IgD-negative memory B cell (primary cell): ENCODE data around the gene CPNE7. TPM values are rescaled to one million over a fixed set of nuclear protein-coding genes. Genes with fewer than 3 reads are reported as not detected.

Source experiments
- H3K27ac Mint-ChIP-seq, 3 donors: one replicate each; pipeline ENCODE4 v1.8.0; 2020 to 2022; ENCODE audit warnings: mild to moderate bottlenecking in 3 of 3, mixed read lengths in 3 of 3, moderate library complexity in 1 of 3
- H3K27me3 Mint-ChIP-seq: one replicate; pipeline ENCODE4 v1.8.0; 2021; ENCODE audit warnings: mixed read lengths
- H3K36me3 Mint-ChIP-seq: one replicate; pipeline ENCODE4 v1.8.0; 2020; ENCODE audit warnings: mild to moderate bottlenecking, mixed read lengths
- H3K4me1 Mint-ChIP-seq, 3 donors: one replicate each; pipeline ENCODE4 v1.8.0; 2020 to 2022; ENCODE audit warnings: mixed read lengths in 3 of 3, mild to moderate bottlenecking in 1 of 3
- H3K4me3 Mint-ChIP-seq, 4 donors: one replicate each; pipeline ENCODE4 v1.8.0; 2020 to 2022; ENCODE audit warnings: mild to moderate bottlenecking in 4 of 4, mixed read lengths in 4 of 4, moderate library complexity in 3 of 4
- H3K9me3 Mint-ChIP-seq, 3 donors: one replicate each; pipeline ENCODE4 v1.8.0; 2020 to 2021; ENCODE audit warnings: mixed read lengths in 3 of 3, mild to moderate bottlenecking in 1 of 3
- polyA plus RNA-seq: library from polyadenylated mRNA; unstranded; fragments of 300-500 nt; fragmentation: Illumina TruSeq; gene quantifications from one replicate; pipeline ENCODE4 v1.2.3, GENCODE V29; 2021

CPNE7 gene
- polyA plus RNA-seq, 1 donor from 2014 or later: not detected

GRCh38 chr16:89607453-89607852 is 31.9 kb downstream of the CPNE7 start:
- H3K4me1 Mint-ChIP-seq: peaks cover 0 to 4% (median 3%) of the 10 kb centered on the region in 3 donors
- no peak overlapping the region for H3K27ac Mint-ChIP-seq
- no peaks in the 10 kb centered on the region for H3K9me3 Mint-ChIP-seq
- H3K4me3 Mint-ChIP-seq: no peak overlapping the region
- H3K27me3 Mint-ChIP-seq: peaks cover under 1% of the 10 kb centered on the region
- no peaks in the 10 kb centered on the region for H3K36me3 Mint-ChIP-seq

GRCh38 chr16:89607937-89608740 is 32.6 kb downstream of the CPNE7 start:
- H3K36me3 Mint-ChIP-seq: no peaks in the 10 kb centered on the region
- H3K4me3 Mint-ChIP-seq: no peak overlapping the region
- no peak overlapping the region for H3K27ac Mint-ChIP-seq
- peaks cover 0 to 2% (median 0%) of the 10 kb centered on the region in 3 donors for H3K4me1 Mint-ChIP-seq
- no peaks in the 10 kb centered on the region for H3K9me3 Mint-ChIP-seq
- peaks cover 6% of the 10 kb centered on the region for H3K27me3 Mint-ChIP-seq

- Mint-ChIP-seq H3K4me3 (no peak overlapping the region), H3K27me3 (peaks cover 9% of the 10 kb centered on the region), H3K4me1 (peaks cover 0 to 1% (median 0%) of the 10 kb centered on the region in 3 donors), H3K36me3 (no peaks in the 10 kb centered on the region), H3K27ac (no peak overlapping the region), H3K9me3 (no peaks in the 10 kb centered on the region)
Observed at GRCh38 chr16:89610108-89610453, 34.5 kb downstream of the CPNE7 start.

- no peak overlapping the region for H3K4me3 Mint-ChIP-seq
Observed at GRCh38 chr16:89612415-89613166, 37.0 kb downstream of the CPNE7 start.

GRCh38 chr16:89613231-89613953 is 37.8 kb downstream of the CPNE7 start, which contains the start of gene DPEP1:
DPEP1 (plus strand) TSS chr16:89613642; CDS start chr16:89630411, 16,769 bp downstream.
- H3K4me3 Mint-ChIP-seq: peak within 1 kb of the TSS in 1 of 4 donors; percentile 55
- no peaks in the 10 kb centered on the region for H3K9me3 Mint-ChIP-seq
- peaks cover 9% of the 10 kb centered on the region for H3K27me3 Mint-ChIP-seq
- peaks cover 0 to 8% (median 3%) of the 10 kb centered on the region in 3 donors for H3K4me1 Mint-ChIP-seq
- no peaks in the 10 kb centered on the region for H3K36me3 Mint-ChIP-seq
- no peak within 1 kb of the TSS for H3K27ac Mint-ChIP-seq

More at GRCh38 chr16:89612415-89613166, 37.0 kb downstream of the CPNE7 start:
- peaks cover 9% of the 10 kb centered on the region for H3K27me3 Mint-ChIP-seq
- H3K36me3 Mint-ChIP-seq: no peaks in the 10 kb centered on the region
- H3K9me3 Mint-ChIP-seq: no peaks in the 10 kb centered on the region
- H3K4me1 Mint-ChIP-seq: peaks cover 0 to 8% (median 3%) of the 10 kb centered on the region in 3 donors
- H3K27ac Mint-ChIP-seq: no peak overlapping the region

- Mint-ChIP-seq H3K27ac (no peak overlapping the region), H3K4me1 (peaks cover 0 to 8% (median 3%) of the 10 kb centered on the region in 3 donors), H3K9me3 (no peaks in the 10 kb centered on the region), H3K4me3 (no peak overlapping the region), H3K36me3 (no peaks in the 10 kb centered on the region), H3K27me3 (peaks cover 9% of the 10 kb centered on the region)
Observed at GRCh38 chr16:89613954-89614459, 38.4 kb downstream of the CPNE7 start.

- peaks cover 9% of the 10 kb centered on the region for H3K27me3 Mint-ChIP-seq
- H3K4me3 Mint-ChIP-seq: no peak overlapping the region
- no peak overlapping the region for H3K27ac Mint-ChIP-seq
- no peaks in the 10 kb centered on the region for H3K9me3 Mint-ChIP-seq
- H3K36me3 Mint-ChIP-seq: no peaks in the 10 kb centered on the region
- peaks cover 0 to 8% (median 3%) of the 10 kb centered on the region in 3 donors for H3K4me1 Mint-ChIP-seq
Observed at GRCh38 chr16:89615176-89615575, 39.6 kb downstream of the CPNE7 start.

GRCh38 chr16:89615596-89616090 is 40.1 kb downstream of the CPNE7 start:
- peaks cover 0 to 8% (median 3%) of the 10 kb centered on the region in 3 donors for H3K4me1 Mint-ChIP-seq
- H3K27ac Mint-ChIP-seq: no peak overlapping the region
- no peak overlapping the region for H3K4me3 Mint-ChIP-seq
- H3K36me3 Mint-ChIP-seq: no peaks in the 10 kb centered on the region
- H3K27me3 Mint-ChIP-seq: peaks cover 9% of the 10 kb centered on the region
- no peaks in the 10 kb centered on the region for H3K9me3 Mint-ChIP-seq

- H3K27me3 Mint-ChIP-seq: peaks cover 9% of the 10 kb centered on the region
- no peaks in the 10 kb centered on the region for H3K36me3 Mint-ChIP-seq
- no peaks in the 10 kb centered on the region for H3K9me3 Mint-ChIP-seq
- peaks cover 0 to 8% (median 3%) of the 10 kb centered on the region in 3 donors for H3K4me1 Mint-ChIP-seq
- H3K4me3 Mint-ChIP-seq: no peak overlapping the region
- H3K27ac Mint-ChIP-seq: no peak overlapping the region
Observed at GRCh38 chr16:89616623-89617022, 41.1 kb downstream of the CPNE7 start.

- Mint-ChIP-seq H3K9me3 (no peaks in the 10 kb centered on the region), H3K4me1 (peaks cover 0 to 8% (median 3%) of the 10 kb centered on the region in 3 donors), H3K27me3 (peaks cover 10% of the 10 kb centered on the region), H3K27ac (no peak overlapping the region), H3K36me3 (no peaks in the 10 kb centered on the region), H3K4me3 (no peak overlapping the region)
Observed at GRCh38 chr16:89617036-89617435, 41.5 kb downstream of the CPNE7 start.

GRCh38 chr16:89618109-89618998 is 42.8 kb downstream of the CPNE7 start:
- no peak overlapping the region for H3K4me3 Mint-ChIP-seq
- no peak overlapping the region for H3K27ac Mint-ChIP-seq
- peaks cover 0 to 7% (median 3%) of the 10 kb centered on the region in 3 donors for H3K4me1 Mint-ChIP-seq
- H3K27me3 Mint-ChIP-seq: peaks cover 8% of the 10 kb centered on the region
- no peaks in the 10 kb centered on the region for H3K9me3 Mint-ChIP-seq
- no peaks in the 10 kb centered on the region for H3K36me3 Mint-ChIP-seq

- peak overlapping the region in 1 of 4 donors; percentile 39 for H3K4me3 Mint-ChIP-seq
- H3K36me3 Mint-ChIP-seq: no peaks in the 10 kb centered on the region
- peaks cover 11% of the 10 kb centered on the region for H3K27me3 Mint-ChIP-seq
- no peak overlapping the region for H3K27ac Mint-ChIP-seq
- H3K9me3 Mint-ChIP-seq: no peaks in the 10 kb centered on the region
- peaks cover 0 to 7% (median 3%) of the 10 kb centered on the region in 3 donors for H3K4me1 Mint-ChIP-seq
Observed at GRCh38 chr16:89619840-89620239, 44.3 kb downstream of the CPNE7 start.

GRCh38 chr16:89620406-89620841 is 44.9 kb downstream of the CPNE7 start:
- H3K27me3 Mint-ChIP-seq: peaks cover 11% of the 10 kb centered on the region
- no peaks in the 10 kb centered on the region for H3K9me3 Mint-ChIP-seq
- H3K4me3 Mint-ChIP-seq: no peak overlapping the region
- no peaks in the 10 kb centered on the region for H3K36me3 Mint-ChIP-seq
- H3K27ac Mint-ChIP-seq: no peak overlapping the region
- peaks cover 0 to 7% (median 3%) of the 10 kb centered on the region in 3 donors for H3K4me1 Mint-ChIP-seq
